Suprapubic skin (tissue), 3 donors: ENCODE data around the gene ARID5B.

Source experiments
- POLR2AphosphoS5 ChIP-seq, 3 donors: sonication (generic); formaldehyde crosslinking; IDR thresholded peaks; one replicate each; pipeline ENCODE4 v1.6.1; 2017; ENCODE audit warnings: antibody characterized with exemption in 3 of 3
- TF ChIP-seq, protein P1 (sequence below), 2 donors: fragments of 200-600 bp in 1 of 2; fragments of 450-650 bp in 1 of 2; sonication (generic) in 1 of 2; IDR thresholded peaks; one replicate each; pipeline ENCODE4 v1.5.1; 2016 to 2019; ENCODE audit warnings: antibody characterized with exemption in 2 of 2, mild to moderate bottlenecking in 1 of 2, moderate library complexity in 1 of 2

DNA sequence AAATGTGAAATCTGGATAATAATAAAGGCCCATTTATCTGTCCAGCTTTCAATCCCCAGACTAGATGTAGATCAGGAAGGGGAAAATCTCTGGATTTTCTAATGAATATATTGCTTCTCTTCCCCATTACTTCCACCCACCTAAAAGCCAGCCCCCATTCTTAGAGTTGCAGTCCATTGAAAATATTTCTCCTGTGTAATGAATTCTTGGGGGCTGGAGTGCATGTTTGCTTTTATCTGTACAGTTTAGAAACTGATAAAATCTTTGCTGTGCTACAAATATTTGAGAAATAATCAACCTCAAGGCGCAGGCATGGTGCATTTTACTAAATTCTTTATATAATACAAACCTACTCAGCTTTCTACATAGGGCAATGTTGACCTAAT lies 180.8 kb downstream of the ARID5B start:
- TF ChIP-seq, protein P1, sequence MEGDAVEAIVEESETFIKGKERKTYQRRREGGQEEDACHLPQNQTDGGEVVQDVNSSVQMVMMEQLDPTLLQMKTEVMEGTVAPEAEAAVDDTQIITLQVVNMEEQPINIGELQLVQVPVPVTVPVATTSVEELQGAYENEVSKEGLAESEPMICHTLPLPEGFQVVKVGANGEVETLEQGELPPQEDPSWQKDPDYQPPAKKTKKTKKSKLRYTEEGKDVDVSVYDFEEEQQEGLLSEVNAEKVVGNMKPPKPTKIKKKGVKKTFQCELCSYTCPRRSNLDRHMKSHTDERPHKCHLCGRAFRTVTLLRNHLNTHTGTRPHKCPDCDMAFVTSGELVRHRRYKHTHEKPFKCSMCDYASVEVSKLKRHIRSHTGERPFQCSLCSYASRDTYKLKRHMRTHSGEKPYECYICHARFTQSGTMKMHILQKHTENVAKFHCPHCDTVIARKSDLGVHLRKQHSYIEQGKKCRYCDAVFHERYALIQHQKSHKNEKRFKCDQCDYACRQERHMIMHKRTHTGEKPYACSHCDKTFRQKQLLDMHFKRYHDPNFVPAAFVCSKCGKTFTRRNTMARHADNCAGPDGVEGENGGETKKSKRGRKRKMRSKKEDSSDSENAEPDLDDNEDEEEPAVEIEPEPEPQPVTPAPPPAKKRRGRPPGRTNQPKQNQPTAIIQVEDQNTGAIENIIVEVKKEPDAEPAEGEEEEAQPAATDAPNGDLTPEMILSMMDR (IDR thresholded peaks at IDR 0.05), result no peak
- no peak for TF ChIP-seq POLR2AphosphoS5 (IDR thresholded peaks at IDR 0.05)
